Erythroblast (primary cell): ENCODE results near the gene ATP9A.

ENCODE experiments used
- GATA1 ChIP-seq: IDR thresholded peaks from 2 replicates; pipeline ENCODE4 v1.6.1; 2011; ENCODE audit warnings: low read depth, mild to moderate bottlenecking, control low read depth, low read length, moderate library complexity
- POLR2A ChIP-seq: IDR thresholded peaks from 2 replicates; pipeline ENCODE4 v1.6.1; 2011; ENCODE audit warnings: mild to moderate bottlenecking, low read length

DNA sequence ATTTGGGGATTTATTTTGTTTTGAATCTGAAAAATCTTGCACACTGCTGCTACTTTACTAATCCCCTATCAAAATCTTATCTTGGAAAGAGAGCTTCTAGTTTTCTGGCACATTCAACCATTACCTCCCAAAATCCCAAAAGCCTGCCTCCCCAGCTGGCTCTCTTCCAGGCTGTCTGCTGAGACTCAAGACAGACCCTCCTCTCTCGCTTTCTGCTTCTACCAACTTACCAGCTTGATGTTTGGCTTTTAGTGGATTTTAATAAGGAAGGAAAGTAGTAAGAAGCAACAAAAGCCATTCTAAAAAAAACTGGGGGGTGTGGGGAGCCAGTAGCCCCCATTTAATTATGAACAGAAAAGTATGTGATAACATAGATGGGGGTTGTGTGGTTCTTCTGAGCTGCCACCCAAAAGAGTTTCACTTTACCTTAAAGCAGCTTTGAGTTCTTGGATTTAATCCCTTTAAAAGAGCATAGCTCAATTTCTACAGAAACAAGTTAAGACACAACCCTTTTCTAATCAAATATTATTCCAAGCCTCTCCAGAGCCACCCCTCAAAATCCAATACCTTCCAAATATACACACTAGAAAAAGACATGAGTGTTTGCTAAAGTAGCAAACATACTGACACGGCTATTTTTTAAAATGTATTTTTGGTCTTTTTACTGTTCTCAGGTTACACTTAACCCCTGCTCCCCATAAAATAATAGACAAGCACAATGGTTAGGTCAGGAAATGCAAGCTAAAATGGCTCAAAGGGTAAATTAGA lies 71.7 kb downstream of the ATP9A start:
- no peak for TF ChIP-seq POLR2A
- TF ChIP-seq GATA1: no peak
